NAMALWA (cell line): ENCODE data around the gene DDR2.

Source experiments
- DNase-seq: peaks from one replicate; pipeline ENCODE4 v3.0.0-alpha.2; 2015; ENCODE audit warnings: low spot score

The DDR2 gene

DNA sequence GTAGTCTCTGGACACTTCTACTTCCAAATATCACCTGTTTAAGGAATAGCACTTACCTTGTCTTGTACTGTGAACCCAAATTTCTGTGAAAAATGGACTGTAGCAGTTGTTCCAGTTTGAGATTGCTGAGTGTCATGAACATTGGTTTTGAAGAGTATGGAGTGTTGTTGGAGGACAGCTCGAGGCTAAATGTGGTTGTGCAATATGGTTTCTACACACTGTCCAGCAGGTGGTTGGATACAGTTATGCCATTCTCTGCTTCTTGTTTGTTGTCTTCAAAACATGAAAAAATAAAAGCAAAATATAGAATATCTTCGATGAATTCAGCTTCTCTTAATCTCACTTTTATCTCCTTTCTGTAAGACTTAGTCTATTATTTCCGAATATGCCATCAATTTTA lies 67.1 kb downstream of the DDR2 start:
- DNase-seq: no peak

DNA sequence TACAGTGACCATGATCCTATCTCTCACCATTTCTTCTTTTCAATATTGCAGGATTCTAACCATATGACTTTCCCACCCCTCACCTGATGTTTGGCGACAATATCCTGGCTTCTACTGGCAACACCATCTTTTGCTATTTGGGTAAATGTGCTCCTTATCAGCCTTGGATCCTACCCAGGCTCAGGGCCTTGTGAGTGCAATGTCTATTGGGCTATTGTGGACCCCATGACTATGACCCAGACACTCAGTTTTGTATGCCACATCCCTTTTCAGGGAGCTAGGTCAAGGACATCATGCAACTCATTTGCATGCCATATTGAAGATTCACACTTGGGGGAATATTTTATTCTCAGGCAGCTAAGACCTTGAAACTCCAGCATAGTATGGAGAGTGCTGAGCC lies 67.9 kb downstream of the DDR2 start:
- no peak for DNase-seq

- no peak for DNase-seq
Observed at GRCh38 chr1:162701286-162701685, 69.0 kb downstream of the DDR2 start.

DNA sequence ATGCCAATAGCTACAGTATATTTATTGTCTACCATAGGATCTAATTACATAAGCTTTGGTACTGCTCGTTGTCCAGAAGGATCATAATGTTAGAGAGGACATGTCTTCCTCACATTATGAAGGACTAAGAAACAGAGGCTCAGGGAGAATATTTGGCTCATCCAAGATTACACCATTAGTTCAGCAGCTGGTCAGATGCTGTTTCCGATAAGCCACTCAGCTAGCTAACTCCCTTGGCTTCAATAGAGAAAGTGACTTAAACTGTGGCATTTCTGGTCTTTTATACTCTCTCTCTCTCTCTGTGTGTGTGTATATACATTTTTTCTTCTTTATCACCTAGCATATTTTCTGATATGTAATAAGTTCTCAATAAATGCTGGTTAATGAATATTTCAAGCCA lies 70.4 kb downstream of the DDR2 start:
- DNase-seq: no peak

GRCh38 chr1:162703708-162704107 lies 71.4 kb downstream of the DDR2 start:
- DNase-seq: no peak

- no peak for DNase-seq
Observed at GRCh38 chr1:162704673-162705424, 72.6 kb downstream of the DDR2 start.

GRCh38 chr1:162706003-162706402 lies 73.7 kb downstream of the DDR2 start:
- DNase-seq: no peak

DNA sequence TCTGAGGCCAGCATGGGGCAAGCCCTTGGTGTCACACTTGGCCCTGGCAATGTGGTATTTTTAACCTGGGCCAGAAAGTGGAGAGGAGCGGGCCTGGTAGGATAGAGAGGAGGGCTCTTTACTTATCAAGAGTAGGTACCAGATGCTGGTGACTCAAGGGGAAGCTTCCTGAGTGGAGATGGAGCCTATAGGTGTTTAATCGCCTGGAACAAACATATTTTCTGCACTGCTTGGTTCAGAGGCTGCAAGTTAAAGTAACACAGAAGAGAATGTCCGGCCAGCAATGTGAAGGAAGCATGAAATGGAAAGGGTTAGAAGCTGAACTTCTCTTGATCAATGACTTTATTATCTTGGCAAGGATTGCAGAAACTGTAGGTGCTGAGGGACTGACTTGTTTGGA lies 74.3 kb downstream of the DDR2 start:
- no peak for DNase-seq

DNA sequence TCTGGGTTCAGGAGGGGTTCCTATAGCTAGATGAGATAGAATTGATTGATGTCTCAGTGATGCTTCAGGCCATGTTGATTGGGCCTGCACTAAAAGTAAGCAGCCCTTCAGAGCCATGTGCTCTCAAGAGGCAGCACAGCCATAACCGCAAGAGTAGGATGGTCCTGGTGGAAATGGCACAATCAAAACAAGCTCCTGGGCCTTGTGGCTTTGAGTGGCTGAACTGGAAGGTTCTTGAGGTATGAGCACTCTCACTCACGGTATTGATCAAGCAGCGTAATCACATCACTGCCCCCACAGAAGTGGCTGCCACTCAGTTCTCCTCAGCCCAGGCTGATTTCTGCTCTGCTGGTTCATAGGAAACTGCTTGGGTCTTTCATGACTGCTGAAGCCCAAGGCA lies 76.0 kb downstream of the DDR2 start:
- DNase-seq: no peak

DNA sequence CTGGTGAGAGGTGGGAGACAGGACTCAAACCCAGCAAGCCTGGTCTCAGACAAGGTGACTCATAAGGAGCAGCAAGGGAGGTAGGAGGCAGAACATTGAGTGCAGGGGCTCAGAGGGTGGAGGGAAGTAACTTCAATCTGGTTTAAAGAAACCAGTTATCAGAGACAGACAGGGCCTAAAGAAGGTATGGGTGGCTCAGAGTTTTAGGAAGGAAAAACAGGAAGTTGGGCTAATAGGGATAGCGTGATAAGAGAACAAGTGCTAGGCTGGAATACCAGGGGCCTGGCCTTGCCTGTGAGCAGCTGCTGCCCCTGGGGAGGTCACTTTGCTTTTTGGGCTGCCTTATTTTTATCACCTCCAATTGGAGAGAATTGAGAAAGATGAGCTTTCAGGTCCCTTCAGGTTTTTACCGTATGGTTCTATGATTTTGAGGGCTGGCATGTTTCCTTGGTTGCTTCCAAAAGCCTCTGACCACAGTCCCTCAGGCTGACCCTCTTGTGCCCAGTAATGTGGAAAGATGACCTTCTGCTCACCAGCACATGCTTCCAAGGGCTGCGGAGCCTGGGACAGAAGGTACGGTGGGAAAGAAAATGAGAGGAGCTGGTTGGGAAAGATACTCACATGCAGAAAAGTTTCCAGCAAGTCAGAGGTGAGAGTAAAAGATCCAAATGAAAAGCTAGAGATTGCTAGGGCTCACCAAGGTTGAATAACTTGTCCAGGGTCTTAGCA lies 77.0 kb downstream of the DDR2 start:
- DNase-seq: no peak

DNA sequence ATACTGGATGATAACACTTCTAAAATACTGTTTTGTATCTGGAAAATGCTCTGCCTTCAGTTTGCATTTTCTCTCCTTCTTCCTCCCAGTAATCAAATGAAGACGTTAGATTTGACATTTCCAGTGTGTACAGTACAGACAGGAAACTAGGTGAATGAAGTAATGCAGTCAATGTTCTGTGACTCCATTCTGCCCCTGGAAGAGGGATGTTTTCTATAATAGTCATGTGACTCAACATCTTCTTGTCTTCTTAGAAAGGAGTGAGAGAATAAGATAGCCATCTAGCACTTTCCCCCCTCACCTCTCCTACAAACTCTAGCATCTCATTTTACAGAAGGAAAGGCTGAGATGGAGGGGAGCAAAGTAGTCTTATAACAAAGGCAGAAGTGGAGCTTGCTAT lies 77.6 kb downstream of the DDR2 start:
- DNase-seq: no peak

DNA sequence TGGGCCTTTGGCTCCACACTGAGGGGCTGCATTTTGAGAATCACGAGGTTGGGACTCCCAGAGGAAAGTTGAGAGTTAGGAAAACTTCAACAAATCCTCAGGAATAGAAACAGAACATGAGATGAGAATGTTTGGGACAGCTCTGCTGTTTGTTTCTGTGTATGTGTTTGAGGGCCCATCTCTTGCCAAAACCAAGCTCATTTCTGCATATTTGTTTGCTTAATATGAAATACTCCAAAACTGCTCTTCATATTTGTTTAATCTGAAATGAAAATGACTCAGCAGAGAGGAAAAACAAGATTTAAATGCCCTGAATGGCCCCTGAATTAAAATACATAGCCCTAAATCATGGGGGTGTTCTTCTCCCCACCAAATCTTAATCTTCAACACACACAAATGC lies 78.1 kb downstream of the DDR2 start:
- no peak for DNase-seq

GRCh38 chr1:162710780-162711465 lies 78.7 kb downstream of the DDR2 start:
- no peak for DNase-seq

GRCh38 chr1:162712317-162713029 lies 80.2 kb downstream of the DDR2 start:
- DNase-seq: no peak

DNA sequence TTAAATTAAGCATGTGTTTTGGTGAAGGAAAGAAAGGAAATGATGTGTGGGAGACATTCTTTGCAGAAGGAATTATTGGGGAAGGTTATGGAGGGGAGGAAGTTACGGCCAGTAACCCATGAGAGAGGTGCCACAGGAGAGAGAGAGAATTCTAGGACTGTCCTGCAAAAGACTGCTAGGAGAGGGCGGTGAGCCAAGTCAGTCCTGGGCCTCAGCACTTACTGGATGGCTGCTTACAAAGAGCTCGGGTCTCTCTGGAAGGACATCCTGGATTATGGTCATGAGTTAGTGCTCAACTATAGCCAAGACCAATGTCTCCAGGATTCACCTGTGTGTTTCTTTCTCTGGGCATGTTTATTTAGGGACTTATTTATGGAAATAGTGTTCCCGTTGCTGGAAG lies 83.9 kb downstream of the DDR2 start:
- DNase-seq: no peak

DNA sequence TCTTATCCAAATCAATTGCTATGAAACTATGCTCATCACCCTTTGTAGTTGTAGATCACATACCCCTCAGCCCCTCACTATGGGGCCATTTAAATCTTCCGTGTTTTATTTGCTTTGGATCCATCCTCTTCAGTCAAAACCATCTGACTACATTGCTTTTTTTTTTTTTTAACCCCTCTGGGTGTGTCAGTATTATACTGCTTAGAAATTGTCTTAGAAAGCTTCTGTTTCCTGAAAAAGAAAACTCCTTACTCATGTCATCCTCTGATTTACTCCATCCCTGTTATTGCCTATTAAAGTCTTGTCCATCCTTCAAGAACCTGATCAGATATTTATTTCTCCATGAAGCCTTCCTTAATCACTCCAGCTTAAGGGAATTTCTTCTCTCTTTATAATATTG lies 84.3 kb downstream of the DDR2 start:
- no peak for DNase-seq

DNA sequence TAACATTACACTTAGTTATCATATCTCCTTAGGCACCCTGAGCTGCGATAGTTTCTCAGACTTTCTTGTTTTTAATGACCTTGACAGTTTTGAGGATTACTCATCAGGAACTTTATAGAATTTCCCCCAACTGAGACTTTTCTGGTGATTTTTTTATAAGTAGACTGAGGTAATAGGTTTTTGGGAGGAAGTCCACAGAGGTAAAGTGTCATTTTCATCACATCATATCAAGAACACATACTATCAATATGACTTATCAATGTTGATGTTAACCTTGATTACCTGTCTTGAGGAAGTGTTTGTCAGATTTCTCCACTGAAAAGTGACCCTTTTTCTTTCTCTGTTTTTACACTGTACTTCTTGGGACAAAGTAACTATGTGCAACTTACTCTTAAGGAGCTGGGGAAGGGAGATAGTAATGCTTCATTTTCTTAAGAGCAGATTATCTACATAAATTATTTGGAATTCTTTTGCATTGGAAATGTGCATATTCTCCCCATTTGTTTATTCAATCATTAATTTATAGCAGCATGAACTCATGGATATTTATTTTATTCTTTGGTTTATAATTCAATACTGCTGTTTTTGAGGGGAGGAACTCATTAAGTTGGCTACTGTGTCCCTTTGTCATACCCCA lies 85.4 kb downstream of the DDR2 start:
- DNase-seq: no peak

DNA sequence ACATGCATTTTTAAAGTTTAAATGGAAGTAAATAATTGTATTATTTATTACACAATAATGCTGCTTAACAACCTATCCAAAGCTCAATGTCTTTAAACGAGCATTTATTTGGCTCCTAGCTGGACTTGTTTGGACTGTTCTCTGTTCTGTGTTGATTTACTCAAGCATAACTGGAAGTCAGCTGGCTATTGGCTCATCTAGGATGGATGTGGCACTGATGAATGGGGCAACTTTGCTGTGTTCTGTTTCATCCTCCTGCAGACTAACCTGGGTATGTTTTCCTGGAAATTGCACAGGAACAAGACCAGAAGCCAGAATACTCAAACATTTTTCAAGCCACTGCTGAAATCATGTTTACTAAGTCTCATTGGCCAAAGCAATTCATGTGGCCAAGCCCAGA lies 87.4 kb downstream of the DDR2 start:
- no peak for DNase-seq

GRCh38 chr1:162720996-162721395 lies 88.7 kb downstream of the DDR2 start:
- no peak for DNase-seq

DNA sequence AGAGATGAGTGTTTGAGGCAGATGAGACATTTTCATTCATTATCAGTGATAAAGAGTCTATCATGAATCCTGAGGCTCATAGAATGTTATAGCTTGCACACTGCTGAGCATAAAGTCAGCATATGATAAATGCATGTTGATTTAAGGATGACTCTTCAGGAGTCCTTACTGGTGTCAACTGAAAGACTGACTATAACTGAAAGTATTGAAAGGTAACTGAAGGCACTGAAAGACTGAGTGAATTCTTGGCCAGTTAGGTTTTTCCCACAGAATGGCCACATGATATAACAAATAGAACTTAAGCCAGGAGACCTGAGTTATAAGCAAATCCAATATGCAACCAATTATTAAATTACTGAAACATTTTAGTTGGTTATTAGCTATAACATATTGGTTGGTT lies 89.2 kb downstream of the DDR2 start:
- DNase-seq: no peak

DNA sequence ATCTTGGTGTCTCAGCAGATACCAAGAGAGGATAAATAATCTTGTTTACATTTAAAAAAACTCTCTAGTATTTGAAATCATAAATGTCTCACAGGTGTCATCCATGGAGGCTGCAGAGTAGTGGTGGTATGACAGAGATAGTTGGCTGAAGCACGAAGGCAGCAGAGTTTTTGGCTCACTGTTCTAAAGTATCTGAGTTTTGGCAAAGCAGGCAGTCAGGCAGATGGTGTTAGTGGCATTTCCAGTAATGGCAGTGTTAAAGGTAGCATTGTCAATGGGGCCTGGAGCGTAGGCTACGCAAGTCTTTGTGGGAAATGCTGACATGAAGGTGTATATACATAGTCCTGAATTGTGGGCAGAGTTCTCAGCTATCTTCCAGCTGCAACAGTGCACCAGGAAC lies 89.8 kb downstream of the DDR2 start:
- no peak for DNase-seq

- DNase-seq: no peak
Observed at GRCh38 chr1:162724583-162725120, 92.4 kb downstream of the DDR2 start.
